Keratinocyte (primary cell): ENCODE measurements around the gene EXD3. TPM values are rescaled to one million over a fixed set of nuclear protein-coding genes. Genes with fewer than 3 reads are reported as not detected.

Experiments
- DNase-seq: peaks from one replicate; pipeline ENCODE4 v3.0.0-alpha.2; 2011; ENCODE audit warnings: low read depth, missing footprints, low spot score
- FAIRE-seq: peaks from 2 replicates; lab custom pipeline; 2011; peaks lifted over from hg19 to GRCh38; lab: Jason Lieb, UNC
- H2AFZ ChIP-seq: 2 replicates; pipeline ENCODE4 v1.6.0; 2012; ENCODE audit warnings: low read length, control low read depth, inconsistent platforms; ENCODE audit not compliant: control insufficient read depth
- H3K27ac ChIP-seq: 2 replicates; pipeline ENCODE4 v1.5.1; 2011; ENCODE audit warnings: low read length; ENCODE audit not compliant: control insufficient read depth, insufficient read depth
- H3K27me3 ChIP-seq: 3 replicates; pipeline ENCODE4 v1.6.0; 2011; ENCODE audit warnings: low read length; ENCODE audit not compliant: control insufficient read depth, insufficient read depth; ENCODE audit errors: extremely low read depth
- H3K36me3 ChIP-seq, 2 experiments: 2 replicates in 1 of 2; 3 replicates in 1 of 2; pipeline ENCODE4 v1.5.1; 2011; ENCODE audit warnings: low read length in 2 of 2, mild to moderate bottlenecking in 1 of 2; ENCODE audit not compliant: control insufficient read depth in 2 of 2, insufficient read depth in 2 of 2; ENCODE audit errors: extremely low read depth in 1 of 2
- H3K4me1 ChIP-seq: 3 replicates; pipeline ENCODE4 v1.5.1; 2011; ENCODE audit warnings: low read length; ENCODE audit not compliant: control insufficient read depth, insufficient read depth; ENCODE audit errors: extremely low read depth
- H3K4me2 ChIP-seq: 3 replicates; pipeline ENCODE4 v1.6.0; 2011; ENCODE audit warnings: low read depth, low read length; ENCODE audit not compliant: control insufficient read depth, insufficient read depth; ENCODE audit errors: extremely low read depth
- H3K4me3 ChIP-seq, 3 experiments: fragments of 200-600 bp in 1 of 3; sonication (generic) in 1 of 3; 2 replicates in 2 of 3; 3 replicates in 1 of 3; pipeline ENCODE4 v1.5.1; 2011 to 2016; ENCODE audit warnings: low read length in 3 of 3, mild to moderate bottlenecking in 3 of 3, control low read depth in 2 of 3, inconsistent platforms in 1 of 3, low read depth in 1 of 3, mixed read lengths in 1 of 3, mixed run types in 1 of 3, moderate library complexity in 1 of 3; ENCODE audit not compliant: control insufficient read depth in 2 of 3, insufficient read depth in 2 of 3; ENCODE audit errors: extremely low read depth in 1 of 3
- H3K79me2 ChIP-seq: 2 replicates; pipeline ENCODE4 v1.6.0; 2012; ENCODE audit warnings: low read length; ENCODE audit not compliant: control insufficient read depth, insufficient read depth
- H3K9ac ChIP-seq: 3 replicates; pipeline ENCODE4 v1.6.0; 2011; ENCODE audit warnings: low read length; ENCODE audit not compliant: control insufficient read depth, insufficient read depth; ENCODE audit errors: extremely low read depth
- H3K9me1 ChIP-seq: 3 replicates; pipeline ENCODE4 v1.6.0; 2011; ENCODE audit warnings: low read length; ENCODE audit not compliant: control insufficient read depth, insufficient read depth; ENCODE audit errors: extremely low read depth
- H3K9me3 ChIP-seq: 2 replicates; pipeline ENCODE4 v1.5.1; 2012; ENCODE audit warnings: low read depth, low read length; ENCODE audit not compliant: control insufficient read depth
- H4K20me1 ChIP-seq: 3 replicates; pipeline ENCODE4 v1.6.0; 2011; ENCODE audit warnings: low read length; ENCODE audit not compliant: control insufficient read depth, insufficient read depth; ENCODE audit errors: extremely low read depth
- CTCF ChIP-seq, 3 experiments: IDR thresholded peaks in 1 of 3; conservative IDR thresholded peaks in 1 of 3; optimal IDR thresholded peaks in 1 of 3; 2 replicates in 2 of 3; 3 replicates in 1 of 3; pipeline versions ENCODE3 to v1.5.1; 2011; ENCODE audit warnings: low read length in 3 of 3, mild to moderate bottlenecking in 3 of 3, moderate library complexity in 2 of 3, control low read depth in 1 of 3, inconsistent platforms in 1 of 3; ENCODE audit not compliant: insufficient read depth in 2 of 3; ENCODE audit errors: extremely low read depth in 1 of 3
- EZH2 ChIP-seq: IDR thresholded peaks from one replicate; pipeline ENCODE4 v1.6.1; 2012; ENCODE audit warnings: inconsistent platforms, mild to moderate bottlenecking, low read length, moderate library complexity
- dilution Hi-C: fragments of 300-500 bp; cut with MboI; formaldehyde crosslinking; loops from one replicate; pipeline ENCODE4 v1.7.0; 2020; ENCODE audit warnings: low sequenced_read_pairs; ENCODE audit not compliant: extremely low pct_ligation_motif_present
- polyA plus RNA-seq, 5 experiments: library from polyadenylated mRNA; depleted of rRNA in 3 of 5; stranded (reverse) in 3 of 5; stranded (forward) in 1 of 5; unstranded in 1 of 5; fragments of >200 nt; gene quantifications; 1 replicate in 1 of 5; 2 replicates in 3 of 5; 3 replicates in 1 of 5; pipeline versions ENCODE4 v1.2.1 to v1.2.3, GENCODE V29; 2011 to 2012; ENCODE audit warnings: missing spikeins in 2 of 5, low read depth in 1 of 5, low replicate concordance in 1 of 5

Gene EXD3
- polyA plus RNA-seq, 1 donor (not counting 4 experiments of a cell fraction or from before 2014, with no cell fraction given) = 1.5 TPM

GRCh38 chr9:137312852-137313325 is 110.1 kb downstream of the EXD3 start:
- no peak for TF ChIP-seq EZH2
- no peak for TF ChIP-seq CTCF (optimal IDR thresholded peaks at IDR 0.05 in 1 of 3, IDR thresholded peaks at IDR 0.05 in 1 of 3, conservative IDR thresholded peaks at IDR 0.05 in 1 of 3; ENCODE audit: extremely low read depth in 1 of 3, insufficient read depth in 2 of 3, low read length in 3 of 3)
- H3K4me2 ChIP-seq = no peak overlapping the region
- no peaks in the 10 kb centered on the region for H3K36me3 ChIP-seq
- H3K4me1 ChIP-seq = peaks cover 24% of the 10 kb centered on the region
- no peak overlapping the region for H3K9ac ChIP-seq
- H3K9me3 ChIP-seq = no peaks in the 10 kb centered on the region
- no peak overlapping the region for H3K27ac ChIP-seq
- dilution Hi-C loops = no loop called here
- no peaks in the 10 kb centered on the region for H3K79me2 ChIP-seq
- H4K20me1 ChIP-seq = no peaks in the 10 kb centered on the region
- no peak overlapping the region for H3K4me3 ChIP-seq
- no peaks in the 10 kb centered on the region for H3K9me1 ChIP-seq
- H2AFZ ChIP-seq = no peak overlapping the region
- DNase-seq = no peak
- peaks cover 21% of the 10 kb centered on the region for H3K27me3 ChIP-seq
- no peak for FAIRE-seq

GRCh38 chr9:137311986-137312851 is 110.7 kb downstream of the EXD3 start:
- TF ChIP-seq CTCF (optimal IDR thresholded peaks at IDR 0.05 in 1 of 3, IDR thresholded peaks at IDR 0.05 in 1 of 3, conservative IDR thresholded peaks at IDR 0.05 in 1 of 3; ENCODE audit: extremely low read depth in 1 of 3, insufficient read depth in 2 of 3, low read length in 3 of 3) = no peak
- Histone ChIP-seq H3K27me3 (peaks cover 16% of the 10 kb centered on the region), H3K9me3 (no peaks in the 10 kb centered on the region), H3K79me2 (no peaks in the 10 kb centered on the region), H3K27ac (peak overlapping the region; percentile 59), H3K9me1 (no peaks in the 10 kb centered on the region), H3K9ac (peak overlapping the region; percentile 85), H3K4me2 (peak overlapping the region; percentile 56), H3K4me3 (no peak overlapping the region), H4K20me1 (no peaks in the 10 kb centered on the region), H3K36me3 (no peaks in the 10 kb centered on the region), H2AFZ (no peak overlapping the region), H3K4me1 (peaks cover 24% of the 10 kb centered on the region)
- FAIRE-seq (no peak), DNase-seq (no peak)
- dilution Hi-C loops = no loop called here
